K562 treated with DMSO at 1 percent for 24 hours (cell line): ENCODE measurements around the gene KCNV2. TPM values are rescaled to one million over a fixed set of nuclear protein-coding genes. Genes with fewer than 3 reads are reported as not detected.

Experiments
- total RNA-seq: library from RNA; unstranded; fragments of 300-600 nt; gene quantifications from 2 replicates; pipeline ENCODE4 v1.2.3, GENCODE V29; 2022; ENCODE audit warnings: low read depth; ENCODE audit not compliant: insufficient read depth

KCNV2 gene
- total RNA-seq, result 0.15 TPM in 1 of 2 replicates, not detected in the other

DNA sequence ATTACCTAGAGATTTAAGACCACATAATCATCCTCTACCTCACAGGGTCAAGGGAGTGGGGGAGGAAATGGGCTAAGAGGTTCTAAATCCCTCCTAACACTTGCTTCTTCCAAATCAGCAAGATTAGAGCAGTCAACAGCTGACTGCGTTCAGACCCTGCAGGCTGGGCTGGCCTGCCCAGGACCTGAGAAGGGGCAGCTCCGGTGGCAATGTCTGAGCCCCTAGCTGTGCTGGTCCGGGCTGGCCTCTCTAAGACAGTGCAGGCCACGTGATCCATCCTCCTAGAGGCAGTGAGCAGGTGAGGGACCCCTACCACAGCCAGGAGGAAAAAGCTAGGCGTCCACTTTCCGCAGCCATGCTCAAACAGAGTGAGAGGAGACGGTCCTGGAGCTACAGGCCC lies at the start of gene KCNV2:
KCNV2 (plus strand) TSS at position 126 of the 400 bp plus-strand sequence; CDS start at position 356, 230 bp downstream.

Other genes starting within 250 kb of the KCNV2 start
- 0.72 and 2.4 TPM in 2 replicates for gene VLDLR, start 95.7 kb upstream of the KCNV2 start, total RNA-seq
- gene PUM3, start 126.6 kb downstream of the KCNV2 start, total RNA-seq, result 4.6 and 5.1 TPM in 2 replicates